Measurements from ENCODE around the gene GPR171. TPM values are rescaled to one million over a fixed set of nuclear protein-coding genes. Genes with fewer than 3 reads are reported as not detected.
"Not testable (repeated sequence)": the region's sequence is repeated elsewhere in the genome, so short reads cannot be mapped to it uniquely, and the experiment has no call there.

Gene GPR171
- total and polyA plus RNA-seq, 2 donors (not counting 3 experiments of a cell fraction or from before 2014, with no cell fraction given): not detected

DNA sequence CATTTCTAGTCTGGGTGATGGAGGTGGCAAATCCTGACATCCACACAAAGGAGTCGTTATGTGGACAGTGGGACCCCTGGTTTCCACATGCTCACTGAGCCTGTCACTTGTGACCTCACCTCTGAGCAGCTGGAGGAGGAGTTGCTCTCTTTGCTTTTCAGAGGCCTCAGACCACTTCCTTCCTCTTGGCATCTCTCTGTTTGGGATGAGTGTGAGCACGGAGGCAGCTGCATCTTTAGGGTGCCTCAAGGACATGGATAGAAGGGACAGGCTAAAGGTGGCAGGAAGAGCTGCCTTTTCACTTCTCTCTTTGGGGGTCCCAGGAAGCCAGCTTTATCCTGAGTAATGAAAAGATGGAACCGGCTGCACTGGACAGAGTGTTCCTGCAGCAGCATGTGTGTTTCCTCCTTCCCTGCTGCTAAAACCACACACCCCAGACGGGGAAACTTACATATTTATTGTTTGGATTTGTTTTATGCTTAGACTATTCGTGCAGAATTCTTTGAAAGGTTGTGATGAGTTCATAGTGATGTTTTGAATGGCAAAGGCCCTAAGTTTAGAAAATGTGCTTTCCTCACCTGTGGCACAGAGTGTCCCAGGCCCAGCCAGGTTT lies 31.8 kb downstream of the GPR171 start:
- H3K4me2 ChIP-seq (ENCODE audit: insufficient read depth, low read length): no peak overlapping the region
- H3K9me1 ChIP-seq (replicated peaks; ENCODE audit: control insufficient read depth, extremely low read depth, insufficient read depth, low read length): no peaks in the 10 kb centered on the region
- H2AFZ ChIP-seq (ENCODE audit: low read depth, low read length): no peak overlapping the region
- no peaks in the 10 kb centered on the region for H4K20me1 ChIP-seq (replicated peaks; ENCODE audit: control insufficient read depth, extremely low read depth, insufficient read depth, low read length)
- no peaks in the 10 kb centered on the region for H3K9me3 ChIP-seq (replicated peaks; ENCODE audit: control insufficient read depth, insufficient read depth, low read length)
- dilution Hi-C loops (cut with MboI; ENCODE audit: extremely low pct_ligation_motif_present, low sequenced_read_pairs): no loop called here
- no peak overlapping the region for H3K27ac ChIP-seq (ENCODE audit: insufficient read depth, low read depth, low read length)
- ChIA-PET CTCF (no interaction called here), POLR2A (no interaction called here)
- DNase-seq (ENCODE audit: low read depth, low spot score): no peak
- H3K4me1 ChIP-seq (ENCODE audit: control insufficient read depth, extremely low read depth, insufficient read depth, low read length): no peaks in the 10 kb centered on the region
- intact Hi-C loops (cut with micrococcal nuclease): no loop called here
- BruUV-seq (replicated peaks): no TSS peak
- H3K79me2 ChIP-seq (ENCODE audit: control insufficient read depth, insufficient read depth, low read length): no peaks in the 10 kb centered on the region
- no peaks in the 10 kb centered on the region for H3K27me3 ChIP-seq (ENCODE audit: control insufficient read depth in 2 of 2, insufficient read depth in 2 of 2, low read length in 2 of 2)
- no peaks in the 10 kb centered on the region for H3K36me3 ChIP-seq (ENCODE audit: control insufficient read depth in 2 of 2, extremely low read depth in 1 of 2, insufficient read depth in 2 of 2, low read length in 2 of 2)
- TF ChIP-seq CTCF (IDR thresholded peaks at IDR 0.05; ENCODE audit: extremely low read depth in 1 of 2, insufficient read depth in 1 of 2, low read depth in 1 of 2, low read length in 2 of 2): no peak
- no peak for TF ChIP-seq MAX (IDR thresholded peaks at IDR 0.05; ENCODE audit: insufficient read depth, insufficient read length)
- no peak for TF ChIP-seq FOS (IDR thresholded peaks at IDR 0.05; ENCODE audit: borderline replicate concordance, insufficient read depth, low read length)
- no peak for TF ChIP-seq JUN (IDR thresholded peaks at IDR 0.05; ENCODE audit: borderline replicate concordance, insufficient read depth, insufficient read length, low read depth)
- TF ChIP-seq GATA2 (IDR thresholded peaks at IDR 0.05; ENCODE audit: insufficient read depth, insufficient read length, low read depth, low read length): no peak
- no peak overlapping the region for H3K4me3 ChIP-seq (replicated peaks in 1 of 3; ENCODE audit: insufficient read depth in 1 of 3, low read depth in 1 of 3, low read length in 3 of 3)
- no peak for FAIRE-seq
- no peak overlapping the region for H3K9ac ChIP-seq (replicated peaks; ENCODE audit: extremely low read depth, insufficient read depth, low read length)

- POLR2A ChIA-PET; H3K9me3 ChIP-seq (replicated peaks; ENCODE audit: control insufficient read depth, insufficient read depth, low read length); H3K9ac ChIP-seq (replicated peaks; ENCODE audit: extremely low read depth, insufficient read depth, low read length); DNase-seq (ENCODE audit: low read depth, low spot score); H3K9me1 ChIP-seq (replicated peaks; ENCODE audit: control insufficient read depth, extremely low read depth, insufficient read depth, low read length); H4K20me1 ChIP-seq (replicated peaks; ENCODE audit: control insufficient read depth, extremely low read depth, insufficient read depth, low read length); FAIRE-seq; H3K27me3 ChIP-seq (ENCODE audit: control insufficient read depth in 2 of 2, insufficient read depth in 2 of 2, low read length in 2 of 2); BruUV-seq (replicated peaks); H3K27ac ChIP-seq (ENCODE audit: insufficient read depth, low read depth, low read length); H3K4me3 ChIP-seq (replicated peaks in 1 of 3; ENCODE audit: insufficient read depth in 1 of 3, low read depth in 1 of 3, low read length in 3 of 3); H3K4me2 ChIP-seq (ENCODE audit: insufficient read depth, low read length); dilution Hi-C loops (cut with MboI; ENCODE audit: extremely low pct_ligation_motif_present, low sequenced_read_pairs); H3K36me3 ChIP-seq (ENCODE audit: control insufficient read depth in 2 of 2, extremely low read depth in 1 of 2, insufficient read depth in 2 of 2, low read length in 2 of 2); H3K79me2 ChIP-seq (ENCODE audit: control insufficient read depth, insufficient read depth, low read length); H3K4me1 ChIP-seq (ENCODE audit: control insufficient read depth, extremely low read depth, insufficient read depth, low read length); H2AFZ ChIP-seq (ENCODE audit: low read depth, low read length): not testable (repeated sequence)
- intact Hi-C loops (cut with micrococcal nuclease): loop anchor here (5.0 kb wide), 2 partner anchors 157 to 672 kb away; partner anchors contain the start of gene P2RY13
- CTCF ChIA-PET: interaction anchor here (2.3 to 3.6 kb wide), 2 partner anchors 112 to 158 kb away, joined by 8 to 98 read pairs; partner anchors contain the start of gene P2RY14
Measured at GRCh38 chr3:151169948-151170679, 32.9 kb downstream of the GPR171 start.
